ENCODE results near the gene RSAD1.

GRCh38 chr17:50474523-50474922, 4.1 kb upstream of the RSAD1 start:
- TF ChIP-seq CTCF (IDR thresholded peaks at IDR 0.05) (no peak), POLR2A (IDR thresholded peaks at IDR 0.05) (no peak), POLR2AphosphoS5 (IDR thresholded peaks at IDR 0.05) (no peak), EP300 (IDR thresholded peaks at IDR 0.05) (no peak)
